HL-60 (cell line): ENCODE data around the gene MAP3K20.

Experiments
- GABPA ChIP-seq: IDR thresholded peaks from 2 replicates; pipeline ENCODE4 v1.6.1; 2012; ENCODE audit warnings: low read depth
- POLR2AphosphoS5 ChIP-seq: IDR thresholded peaks from 2 replicates; pipeline ENCODE4 v1.6.1; 2012; ENCODE audit warnings: low read depth
- SPI1 ChIP-seq: IDR thresholded peaks from 2 replicates; pipeline ENCODE4 v1.6.1; 2012; ENCODE audit warnings: low read depth, mild to moderate bottlenecking, borderline replicate concordance
- TF ChIP-seq, protein P1 (sequence below): IDR thresholded peaks from one replicate; pipeline ENCODE4 v1.5.1; 2011; ENCODE audit warnings: low read length, control low read depth, inconsistent platforms; ENCODE audit not compliant: insufficient read depth
- TF ChIP-seq, protein P2 (sequence below): IDR thresholded peaks from 2 replicates; pipeline ENCODE4 v1.6.1; 2012; ENCODE audit warnings: low read depth; ENCODE audit not compliant: insufficient replicate concordance

DNA sequence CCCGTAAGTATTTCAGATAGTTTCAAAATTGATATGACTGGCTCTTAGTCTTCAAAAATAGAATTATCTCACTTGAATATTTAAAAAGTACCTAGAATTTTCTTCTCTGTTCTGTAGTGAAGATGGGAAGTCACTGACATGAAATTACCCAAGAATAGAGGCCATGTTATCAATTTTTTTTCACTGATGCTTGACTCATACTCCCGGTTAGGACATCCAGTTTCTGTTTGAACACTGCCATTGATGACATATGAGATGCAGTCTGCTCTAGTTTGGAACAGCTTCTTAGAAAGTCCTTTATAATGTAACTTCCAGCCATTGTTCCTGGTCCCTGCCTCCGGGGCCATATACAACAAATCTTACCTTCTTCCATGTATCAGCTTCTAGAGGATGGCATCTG lies 26.0 kb downstream of the MAP3K20 start:
- TF ChIP-seq, protein P1, sequence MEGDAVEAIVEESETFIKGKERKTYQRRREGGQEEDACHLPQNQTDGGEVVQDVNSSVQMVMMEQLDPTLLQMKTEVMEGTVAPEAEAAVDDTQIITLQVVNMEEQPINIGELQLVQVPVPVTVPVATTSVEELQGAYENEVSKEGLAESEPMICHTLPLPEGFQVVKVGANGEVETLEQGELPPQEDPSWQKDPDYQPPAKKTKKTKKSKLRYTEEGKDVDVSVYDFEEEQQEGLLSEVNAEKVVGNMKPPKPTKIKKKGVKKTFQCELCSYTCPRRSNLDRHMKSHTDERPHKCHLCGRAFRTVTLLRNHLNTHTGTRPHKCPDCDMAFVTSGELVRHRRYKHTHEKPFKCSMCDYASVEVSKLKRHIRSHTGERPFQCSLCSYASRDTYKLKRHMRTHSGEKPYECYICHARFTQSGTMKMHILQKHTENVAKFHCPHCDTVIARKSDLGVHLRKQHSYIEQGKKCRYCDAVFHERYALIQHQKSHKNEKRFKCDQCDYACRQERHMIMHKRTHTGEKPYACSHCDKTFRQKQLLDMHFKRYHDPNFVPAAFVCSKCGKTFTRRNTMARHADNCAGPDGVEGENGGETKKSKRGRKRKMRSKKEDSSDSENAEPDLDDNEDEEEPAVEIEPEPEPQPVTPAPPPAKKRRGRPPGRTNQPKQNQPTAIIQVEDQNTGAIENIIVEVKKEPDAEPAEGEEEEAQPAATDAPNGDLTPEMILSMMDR, result no peak
- TF ChIP-seq POLR2AphosphoS5, result no peak
- TF ChIP-seq, protein P2, sequence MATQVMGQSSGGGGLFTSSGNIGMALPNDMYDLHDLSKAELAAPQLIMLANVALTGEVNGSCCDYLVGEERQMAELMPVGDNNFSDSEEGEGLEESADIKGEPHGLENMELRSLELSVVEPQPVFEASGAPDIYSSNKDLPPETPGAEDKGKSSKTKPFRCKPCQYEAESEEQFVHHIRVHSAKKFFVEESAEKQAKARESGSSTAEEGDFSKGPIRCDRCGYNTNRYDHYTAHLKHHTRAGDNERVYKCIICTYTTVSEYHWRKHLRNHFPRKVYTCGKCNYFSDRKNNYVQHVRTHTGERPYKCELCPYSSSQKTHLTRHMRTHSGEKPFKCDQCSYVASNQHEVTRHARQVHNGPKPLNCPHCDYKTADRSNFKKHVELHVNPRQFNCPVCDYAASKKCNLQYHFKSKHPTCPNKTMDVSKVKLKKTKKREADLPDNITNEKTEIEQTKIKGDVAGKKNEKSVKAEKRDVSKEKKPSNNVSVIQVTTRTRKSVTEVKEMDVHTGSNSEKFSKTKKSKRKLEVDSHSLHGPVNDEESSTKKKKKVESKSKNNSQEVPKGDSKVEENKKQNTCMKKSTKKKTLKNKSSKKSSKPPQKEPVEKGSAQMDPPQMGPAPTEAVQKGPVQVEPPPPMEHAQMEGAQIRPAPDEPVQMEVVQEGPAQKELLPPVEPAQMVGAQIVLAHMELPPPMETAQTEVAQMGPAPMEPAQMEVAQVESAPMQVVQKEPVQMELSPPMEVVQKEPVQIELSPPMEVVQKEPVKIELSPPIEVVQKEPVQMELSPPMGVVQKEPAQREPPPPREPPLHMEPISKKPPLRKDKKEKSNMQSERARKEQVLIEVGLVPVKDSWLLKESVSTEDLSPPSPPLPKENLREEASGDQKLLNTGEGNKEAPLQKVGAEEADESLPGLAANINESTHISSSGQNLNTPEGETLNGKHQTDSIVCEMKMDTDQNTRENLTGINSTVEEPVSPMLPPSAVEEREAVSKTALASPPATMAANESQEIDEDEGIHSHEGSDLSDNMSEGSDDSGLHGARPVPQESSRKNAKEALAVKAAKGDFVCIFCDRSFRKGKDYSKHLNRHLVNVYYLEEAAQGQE, result no peak
- TF ChIP-seq SPI1, result no peak
- no peak for TF ChIP-seq GABPA
